ENCODE measurements around the gene EPB41L5. TPM values are rescaled to one million over a fixed set of nuclear protein-coding genes. Genes with fewer than 3 reads are reported as not detected.

The EPB41L5 gene
- total and polyA plus RNA-seq, 9 of the 15 experiments (the other 6 are each of a cell fraction or from before 2014, with no cell fraction given): 2.3 to 14.1 (median 8.2) TPM

DNA sequence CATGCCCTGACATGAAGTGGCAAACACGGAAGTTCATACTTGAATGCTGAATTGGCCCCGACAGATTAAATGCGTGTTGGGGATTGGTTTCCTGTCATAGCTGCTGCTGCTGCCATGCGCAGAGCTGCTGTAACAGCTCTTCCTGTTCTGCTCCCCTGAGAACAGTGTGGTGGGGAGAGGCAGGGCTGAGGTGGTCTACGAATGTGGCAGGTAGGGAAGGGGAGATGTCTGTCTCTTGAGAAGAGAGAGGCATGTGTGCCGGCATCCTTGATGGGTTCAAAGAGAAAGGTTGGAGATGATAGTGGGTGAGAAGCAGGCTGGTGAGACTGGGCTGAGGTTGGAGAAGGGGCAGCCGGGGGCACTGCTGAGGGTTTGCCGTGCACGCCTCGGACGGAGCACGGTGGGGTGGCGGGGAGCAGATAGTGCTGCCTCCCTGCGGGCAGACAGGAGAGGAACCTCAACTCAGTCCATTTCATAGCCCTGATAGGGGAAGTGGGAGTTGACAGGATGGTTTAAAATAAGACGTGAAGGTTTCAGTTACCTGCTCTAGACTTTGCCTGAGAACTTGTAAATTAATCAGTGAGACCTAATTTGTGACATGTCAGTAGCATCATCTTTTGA lies 164.2 kb downstream of the EPB41L5 start (continued):
- 0 out of 2 replicates have a peak, but pooled peaks have one; percentile 11 for TF ChIP-seq MGA (IDR thresholded peaks at IDR 0.05)
- TF ChIP-seq CXXC5 (CRISPR knock-in tag; IDR thresholded peaks at IDR 0.05): peak; percentile 22; the same call in 1 of the 2 replicates
- TF ChIP-seq NCOA2 (IDR thresholded peaks at IDR 0.05; ENCODE audit: partially characterized antibody in 2 of 2): no peak
- TF ChIP-seq CHD4 (IDR thresholded peaks at IDR 0.05; ENCODE audit: insufficient read depth, insufficient replicate concordance, low read depth, low read length, poor library complexity, severe bottlenecking): no peak
- no peak for TF ChIP-seq WHSC1 (IDR thresholded peaks at IDR 0.05; ENCODE audit: low read length)
- TF ChIP-seq NFE2L1 (tag; IDR thresholded peaks at IDR 0.05; ENCODE audit: borderline replicate concordance, low read depth): no peak
- TF ChIP-seq, protein P1, sequence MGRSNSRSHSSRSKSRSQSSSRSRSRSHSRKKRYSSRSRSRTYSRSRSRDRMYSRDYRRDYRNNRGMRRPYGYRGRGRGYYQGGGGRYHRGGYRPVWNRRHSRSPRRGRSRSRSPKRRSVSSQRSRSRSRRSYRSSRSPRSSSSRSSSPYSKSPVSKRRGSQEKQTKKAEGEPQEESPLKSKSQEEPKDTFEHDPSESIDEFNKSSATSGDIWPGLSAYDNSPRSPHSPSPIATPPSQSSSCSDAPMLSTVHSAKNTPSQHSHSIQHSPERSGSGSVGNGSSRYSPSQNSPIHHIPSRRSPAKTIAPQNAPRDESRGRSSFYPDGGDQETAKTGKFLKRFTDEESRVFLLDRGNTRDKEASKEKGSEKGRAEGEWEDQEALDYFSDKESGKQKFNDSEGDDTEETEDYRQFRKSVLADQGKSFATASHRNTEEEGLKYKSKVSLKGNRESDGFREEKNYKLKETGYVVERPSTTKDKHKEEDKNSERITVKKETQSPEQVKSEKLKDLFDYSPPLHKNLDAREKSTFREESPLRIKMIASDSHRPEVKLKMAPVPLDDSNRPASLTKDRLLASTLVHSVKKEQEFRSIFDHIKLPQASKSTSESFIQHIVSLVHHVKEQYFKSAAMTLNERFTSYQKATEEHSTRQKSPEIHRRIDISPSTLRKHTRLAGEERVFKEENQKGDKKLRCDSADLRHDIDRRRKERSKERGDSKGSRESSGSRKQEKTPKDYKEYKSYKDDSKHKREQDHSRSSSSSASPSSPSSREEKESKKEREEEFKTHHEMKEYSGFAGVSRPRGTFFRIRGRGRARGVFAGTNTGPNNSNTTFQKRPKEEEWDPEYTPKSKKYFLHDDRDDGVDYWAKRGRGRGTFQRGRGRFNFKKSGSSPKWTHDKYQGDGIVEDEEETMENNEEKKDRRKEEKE (IDR thresholded peaks at IDR 0.05; ENCODE audit: borderline replicate concordance in 1 of 2, control insufficient read depth in 1 of 2, low read depth in 2 of 2, low read length in 1 of 2): no peak
- TF ChIP-seq E4F1 (CRISPR knock-in tag; IDR thresholded peaks at IDR 0.05; ENCODE audit: borderline replicate concordance): no peak
